Chondrocyte (in vitro differentiated cells): ENCODE data around the gene FILIP1. TPM values are rescaled to one million over a fixed set of nuclear protein-coding genes. Genes with fewer than 3 reads are reported as not detected.

Experiments
- DNase-seq: peaks from one replicate; pipeline ENCODE4 v3.0.0; 2021; ENCODE audit warnings: mixed read lengths, low spot score
- H3K27ac Mint-ChIP-seq: one replicate; pipeline ENCODE4 v1.8.0; 2021; ENCODE audit warnings: mild to moderate bottlenecking, moderate library complexity, mixed read lengths; ENCODE audit not compliant: unreplicated experiment
- H3K27me3 Mint-ChIP-seq: 2 replicates; pipeline ENCODE4 v1.8.0; 2021; ENCODE audit warnings: low read depth, mixed read lengths
- H3K36me3 Mint-ChIP-seq: 2 replicates; pipeline ENCODE4 v1.8.0; 2021; ENCODE audit warnings: low read depth, mixed read lengths
- H3K4me1 Mint-ChIP-seq: 2 replicates; pipeline ENCODE4 v1.8.0; 2021; ENCODE audit warnings: low read depth, mild to moderate bottlenecking, mixed read lengths
- H3K4me3 Mint-ChIP-seq: one replicate; pipeline ENCODE4 v1.8.0; 2021; ENCODE audit warnings: mild to moderate bottlenecking, moderate library complexity, mixed read lengths; ENCODE audit not compliant: unreplicated experiment
- H3K9me3 Mint-ChIP-seq: 2 replicates; pipeline ENCODE4 v1.8.0; 2021; ENCODE audit warnings: low read depth, mixed read lengths
- CTCF ChIP-seq: fragments of 200-600 bp; sonication (generic); IDR thresholded peaks from 2 replicates; pipeline ENCODE4 v1.5.0; 2021; ENCODE audit warnings: antibody characterized with exemption, mild to moderate bottlenecking, moderate library complexity
- total RNA-seq: library from RNA; stranded (reverse); gene quantifications from 3 replicates; pipeline ENCODE4 v1.2.1, GENCODE V29; 2021

The FILIP1 gene
- total RNA-seq, 1 donor from 2014 or later: 7.0 TPM

- Mint-ChIP-seq H3K27ac (no peak overlapping the region), H3K36me3 (peaks cover 3% of the 10 kb centered on the region), H3K27me3 (peaks cover 8% of the 10 kb centered on the region), H3K4me3 (no peak overlapping the region), H3K4me1 (peaks cover 36% of the 10 kb centered on the region), H3K9me3 (no peaks in the 10 kb centered on the region)
- no peak for TF ChIP-seq CTCF
- no peak for DNase-seq
Measured at GRCh38 chr6:75350808-75351207, 142.8 kb downstream of the FILIP1 start.

GRCh38 chr6:75350156-75350555 lies 143.4 kb downstream of the FILIP1 start:
- H3K4me3 Mint-ChIP-seq: no peak overlapping the region
- H3K27me3 Mint-ChIP-seq: peaks cover 8% of the 10 kb centered on the region
- DNase-seq: no peak
- no peaks in the 10 kb centered on the region for H3K9me3 Mint-ChIP-seq
- H3K27ac Mint-ChIP-seq: no peak overlapping the region
- H3K36me3 Mint-ChIP-seq: peaks cover 3% of the 10 kb centered on the region
- H3K4me1 Mint-ChIP-seq: peaks cover 42% of the 10 kb centered on the region
- TF ChIP-seq CTCF: no peak

- H3K27me3 Mint-ChIP-seq: peaks cover 8% of the 10 kb centered on the region
- peak overlapping the region; percentile 59 for H3K27ac Mint-ChIP-seq
- H3K4me3 Mint-ChIP-seq: peak overlapping the region; percentile 64
- peaks cover 3% of the 10 kb centered on the region for H3K36me3 Mint-ChIP-seq
- TF ChIP-seq CTCF: peak; percentile 51
- no peak for DNase-seq
- peaks cover 48% of the 10 kb centered on the region for H3K4me1 Mint-ChIP-seq
- no peaks in the 10 kb centered on the region for H3K9me3 Mint-ChIP-seq
Measured at GRCh38 chr6:75349262-75349984, 144.2 kb downstream of the FILIP1 start.

- no peaks in the 10 kb centered on the region for H3K9me3 Mint-ChIP-seq
- H3K27ac Mint-ChIP-seq: peak overlapping the region; percentile 14
- no peak for DNase-seq
- TF ChIP-seq CTCF: no peak
- peaks cover 8% of the 10 kb centered on the region for H3K27me3 Mint-ChIP-seq
- H3K4me1 Mint-ChIP-seq: peaks cover 50% of the 10 kb centered on the region
- H3K4me3 Mint-ChIP-seq: peak overlapping the region; percentile 64
- H3K36me3 Mint-ChIP-seq: peaks cover 3% of the 10 kb centered on the region
Measured at GRCh38 chr6:75348882-75349261, 144.7 kb downstream of the FILIP1 start.

GRCh38 chr6:75347898-75348610 lies 145.5 kb downstream of the FILIP1 start:
- peaks cover 5% of the 10 kb centered on the region for H3K27me3 Mint-ChIP-seq
- H3K4me1 Mint-ChIP-seq: peaks cover 50% of the 10 kb centered on the region
- no peaks in the 10 kb centered on the region for H3K9me3 Mint-ChIP-seq
- H3K27ac Mint-ChIP-seq: peak overlapping the region; percentile 83
- H3K4me3 Mint-ChIP-seq: no peak overlapping the region
- no peaks in the 10 kb centered on the region for H3K36me3 Mint-ChIP-seq
- no peak for DNase-seq
- no peak for TF ChIP-seq CTCF
